Endothelial cell of umbilical vein (primary cell): ENCODE results near the gene SPAG16. TPM values are rescaled to one million over a fixed set of nuclear protein-coding genes. Genes with fewer than 3 reads are reported as not detected.

ENCODE experiments used
- BruUV-seq: library from RNA; stranded (reverse); fragments of 400-500 nt; replicated peaks from 2 replicates; lab custom pipeline; 2021; lab: Mats Ljungman, UMichigan
- CTCF ChIA-PET: fragments of 300-600, 350-600 bp; sonication (Branson Sonifier 250); formaldehyde crosslinking; loops from one replicate; lab custom pipeline; 2021; ENCODE audit warnings: antibody characterized with exemption, inconsistent platforms; lab: Charles Lee
- POLR2A ChIA-PET: fragments of 300-600, 350-600 bp; sonication (Branson Sonifier 250); formaldehyde crosslinking; loops from one replicate; lab custom pipeline; 2021; ENCODE audit warnings: antibody characterized with exemption, inconsistent platforms; lab: Charles Lee
- DNase-seq: peaks from one replicate; pipeline ENCODE4 v3.0.0-alpha.2; 2011; ENCODE audit warnings: low read depth, low spot score
- FAIRE-seq: peaks from 2 replicates; lab custom pipeline; 2011; peaks lifted over from hg19 to GRCh38; lab: Jason Lieb, UNC
- H2AFZ ChIP-seq: 2 replicates; pipeline ENCODE4 v1.6.0; 2012; ENCODE audit warnings: low read depth, low read length, control low read depth, inconsistent platforms
- H3K27ac ChIP-seq: 2 replicates; pipeline ENCODE4 v1.5.1; 2011; ENCODE audit warnings: low read depth, mild to moderate bottlenecking, control low read depth, low read length, moderate library complexity; ENCODE audit not compliant: insufficient read depth
- H3K27me3 ChIP-seq, 2 experiments: 2 replicates each; pipeline versions ENCODE4 v1.6.0 to v1.6.1; 2011; ENCODE audit warnings: low read length in 2 of 2, mixed read lengths in 1 of 2; ENCODE audit not compliant: control insufficient read depth in 2 of 2, insufficient read depth in 2 of 2
- H3K36me3 ChIP-seq, 2 experiments: 2 replicates in 1 of 2; 3 replicates in 1 of 2; pipeline ENCODE4 v1.5.1; 2011; ENCODE audit warnings: low read length in 2 of 2, mild to moderate bottlenecking in 1 of 2, moderate library complexity in 1 of 2; ENCODE audit not compliant: control insufficient read depth in 2 of 2, insufficient read depth in 2 of 2; ENCODE audit errors: extremely low read depth in 1 of 2
- H3K4me1 ChIP-seq: 3 replicates; pipeline ENCODE4 v1.5.1; 2011; ENCODE audit warnings: mild to moderate bottlenecking, low read length; ENCODE audit not compliant: control insufficient read depth, insufficient read depth; ENCODE audit errors: extremely low read depth
- H3K4me2 ChIP-seq: 2 replicates; pipeline ENCODE4 v1.6.1; 2011; ENCODE audit warnings: low read length, control low read depth, mixed read lengths; ENCODE audit not compliant: insufficient read depth
- H3K4me3 ChIP-seq, 3 experiments: fragments of 200-600 bp in 1 of 3; sonication (generic), shearing (Covaris generic) in 1 of 3; replicated peaks in 1 of 3; 2 replicates each; pipeline ENCODE4 v1.5.1; 2011 to 2016; ENCODE audit warnings: control low read depth in 3 of 3, low read length in 3 of 3, mild to moderate bottlenecking in 2 of 3, inconsistent platforms in 1 of 3, low read depth in 1 of 3, moderate library complexity in 1 of 3; ENCODE audit not compliant: insufficient read depth in 1 of 3
- H3K79me2 ChIP-seq: 2 replicates; pipeline ENCODE4 v1.6.0; 2012; ENCODE audit warnings: low read length, inconsistent platforms; ENCODE audit not compliant: control insufficient read depth, insufficient read depth
- H3K9ac ChIP-seq: replicated peaks from 2 replicates; pipeline ENCODE3; 2011; ENCODE audit warnings: low read length, control low read depth; ENCODE audit not compliant: insufficient read depth; ENCODE audit errors: extremely low read depth
- H3K9me1 ChIP-seq: replicated peaks from 3 replicates; pipeline ENCODE4 v1.6.0; 2011; ENCODE audit warnings: mild to moderate bottlenecking, low read length; ENCODE audit not compliant: control insufficient read depth, insufficient read depth; ENCODE audit errors: extremely low read depth
- H3K9me3 ChIP-seq: replicated peaks from 2 replicates; pipeline ENCODE4 v1.5.1; 2012; ENCODE audit warnings: low read length, inconsistent platforms; ENCODE audit not compliant: control insufficient read depth, insufficient read depth
- H4K20me1 ChIP-seq: replicated peaks from 2 replicates; pipeline ENCODE3; 2011; ENCODE audit warnings: mild to moderate bottlenecking, low read length; ENCODE audit not compliant: control insufficient read depth, insufficient read depth; ENCODE audit errors: extremely low read depth
- EZH2 ChIP-seq: IDR thresholded peaks from 2 replicates; pipeline ENCODE4 v1.6.1; 2012; ENCODE audit warnings: borderline replicate concordance, low read depth, mild to moderate bottlenecking, moderate library complexity, low read length, inconsistent platforms; ENCODE audit not compliant: severe bottlenecking
- FOS ChIP-seq: IDR thresholded peaks from 2 replicates; pipeline ENCODE4 v1.6.1; 2011; ENCODE audit warnings: mild to moderate bottlenecking, low read length, moderate library complexity, borderline replicate concordance; ENCODE audit not compliant: insufficient read depth
- MYC ChIP-seq: IDR thresholded peaks from one replicate; pipeline ENCODE4 v1.6.1; 2011; ENCODE audit warnings: mild to moderate bottlenecking, low read depth, low read length
- POLR2A ChIP-seq: IDR thresholded peaks from 2 replicates; pipeline ENCODE4 v1.6.1; 2012; ENCODE audit warnings: low read depth, mild to moderate bottlenecking, control low read depth, low read length
- POLR2AphosphoS5 ChIP-seq: IDR thresholded peaks from 2 replicates; pipeline ENCODE4 v1.6.1; 2012; ENCODE audit warnings: low read depth, mild to moderate bottlenecking, control low read depth, low read length, moderate library complexity; ENCODE audit not compliant: insufficient read depth
- dilution Hi-C: fragments of 300-500 bp; cut with MboI; formaldehyde crosslinking; loops from one replicate; pipeline ENCODE4 v1.15.0; 2019; ENCODE audit warnings: low sequenced_read_pairs; ENCODE audit not compliant: extremely low pct_ligation_motif_present
- intact Hi-C: fragments of 100-400 bp; cut with micrococcal nuclease; formaldehyde crosslinking; loops from one replicate; pipeline ENCODE4 v1.10.0; 2022
- polyA plus RNA-seq, 4 experiments: library from polyadenylated mRNA; depleted of rRNA in 3 of 4; stranded (reverse) in 3 of 4; unstranded in 1 of 4; fragments of >200 nt; gene quantifications; 2 replicates each; pipeline versions ENCODE4 v1.2.1 to v1.2.3, GENCODE V29; 2011 to 2012; ENCODE audit warnings: missing spikeins in 1 of 4
- total RNA-seq: library from RNA; stranded (reverse); gene quantifications from 2 replicates; pipeline ENCODE4 v1.2.3, GENCODE V29; 2021
- TF ChIP-seq, protein P1 (sequence below), 2 donors: IDR thresholded peaks; 1 replicate in 1 of 2; 2 replicates in 1 of 2; pipeline ENCODE4 v1.5.1; 2011; ENCODE audit warnings: low read length in 2 of 2, mild to moderate bottlenecking in 2 of 2, moderate library complexity in 2 of 2, control low read depth in 1 of 2, inconsistent platforms in 1 of 2, low read depth in 1 of 2; ENCODE audit not compliant: insufficient read depth in 1 of 2; ENCODE audit errors: extremely low read depth in 1 of 2

The SPAG16 gene
- total and polyA plus RNA-seq, 2 donors (not counting 3 experiments of a cell fraction or from before 2014, with no cell fraction given), result 4.0 to 7.7 TPM

DNA sequence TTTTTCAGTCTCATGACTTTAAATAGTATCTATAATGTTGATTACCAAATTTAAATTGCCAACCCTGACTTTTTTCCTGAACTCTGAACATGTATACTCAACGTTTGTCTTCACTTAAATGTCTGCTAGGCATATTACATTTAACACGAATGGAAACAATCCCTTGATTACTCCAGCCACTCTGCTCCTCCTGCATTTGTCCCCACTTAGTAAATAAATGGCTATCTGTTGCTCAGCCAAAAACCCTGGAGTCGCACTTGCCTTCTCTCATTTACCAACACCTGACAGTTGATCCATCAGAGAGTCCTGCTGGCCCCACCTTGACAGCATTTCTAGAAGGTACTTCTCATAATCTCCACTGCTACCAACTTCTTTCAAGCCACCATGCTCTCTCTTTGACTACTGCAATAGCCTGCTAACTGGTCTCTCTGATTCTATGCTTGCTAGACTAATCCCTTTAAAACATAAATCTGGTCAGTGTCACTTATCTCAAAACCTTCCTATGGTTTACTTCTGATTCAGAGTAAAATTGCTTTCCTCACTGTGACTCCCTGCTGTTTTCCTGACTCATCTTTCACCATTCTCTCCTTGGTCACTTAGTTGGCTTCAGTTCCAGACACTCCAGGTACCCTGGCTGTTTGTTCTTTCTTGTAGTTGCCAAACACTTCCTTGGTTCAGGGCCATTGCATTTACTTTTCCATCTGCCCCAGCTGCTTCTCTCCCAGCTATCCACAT, 31.9 kb downstream of the SPAG16 start:
- ChIA-PET CTCF (no interaction called here), POLR2A (no interaction called here)
- no TSS peak for BruUV-seq
- H3K9me3 ChIP-seq, result no peaks in the 10 kb centered on the region
- H3K4me2 ChIP-seq, result no peak overlapping the region
- H3K27ac ChIP-seq, result no peak overlapping the region
- no peaks in the 10 kb centered on the region for H3K9me1 ChIP-seq
- no peaks in the 10 kb centered on the region for H4K20me1 ChIP-seq
- no peak overlapping the region for H3K4me3 ChIP-seq
- H3K27me3 ChIP-seq, result no peaks in the 10 kb centered on the region
- dilution Hi-C loops, result no loop called here
- intact Hi-C loops, result no loop called here
- no peak overlapping the region for H2AFZ ChIP-seq
- H3K36me3 ChIP-seq, result no peaks in the 10 kb centered on the region
- H3K9ac ChIP-seq, result no peak overlapping the region
- TF ChIP-seq, protein P1, sequence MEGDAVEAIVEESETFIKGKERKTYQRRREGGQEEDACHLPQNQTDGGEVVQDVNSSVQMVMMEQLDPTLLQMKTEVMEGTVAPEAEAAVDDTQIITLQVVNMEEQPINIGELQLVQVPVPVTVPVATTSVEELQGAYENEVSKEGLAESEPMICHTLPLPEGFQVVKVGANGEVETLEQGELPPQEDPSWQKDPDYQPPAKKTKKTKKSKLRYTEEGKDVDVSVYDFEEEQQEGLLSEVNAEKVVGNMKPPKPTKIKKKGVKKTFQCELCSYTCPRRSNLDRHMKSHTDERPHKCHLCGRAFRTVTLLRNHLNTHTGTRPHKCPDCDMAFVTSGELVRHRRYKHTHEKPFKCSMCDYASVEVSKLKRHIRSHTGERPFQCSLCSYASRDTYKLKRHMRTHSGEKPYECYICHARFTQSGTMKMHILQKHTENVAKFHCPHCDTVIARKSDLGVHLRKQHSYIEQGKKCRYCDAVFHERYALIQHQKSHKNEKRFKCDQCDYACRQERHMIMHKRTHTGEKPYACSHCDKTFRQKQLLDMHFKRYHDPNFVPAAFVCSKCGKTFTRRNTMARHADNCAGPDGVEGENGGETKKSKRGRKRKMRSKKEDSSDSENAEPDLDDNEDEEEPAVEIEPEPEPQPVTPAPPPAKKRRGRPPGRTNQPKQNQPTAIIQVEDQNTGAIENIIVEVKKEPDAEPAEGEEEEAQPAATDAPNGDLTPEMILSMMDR (IDR thresholded peaks at IDR 0.05; ENCODE audit: extremely low read depth in 1 of 2, insufficient read depth in 1 of 2, low read depth in 1 of 2, low read length in 2 of 2), result no peak
- TF ChIP-seq POLR2A (no peak), FOS (no peak), MYC (no peak), EZH2 (no peak), POLR2AphosphoS5 (no peak)
- FAIRE-seq (no peak), DNase-seq (no peak)
- H3K79me2 ChIP-seq, result no peaks in the 10 kb centered on the region
- H3K4me1 ChIP-seq, result no peaks in the 10 kb centered on the region
